GM23338 (cell line): Measurements from ENCODE around the gene FCRL1. TPM values are rescaled to one million over a fixed set of nuclear protein-coding genes. Genes with fewer than 3 reads are reported as not detected.

Experiments used
- CREB1 ChIP-seq: fragments of 250-450 bp; sonication (Bioruptor Pico); IDR thresholded peaks from 2 replicates; pipeline ENCODE4 v1.5.0; 2020; ENCODE audit warnings: low read depth, mild to moderate bottlenecking, moderate library complexity
- EZH2 ChIP-seq: fragments of 200-600 bp; sonication (generic); IDR thresholded peaks from one replicate; pipeline ENCODE4 v1.8.0; 2017; ENCODE audit warnings: antibody characterized with exemption, mild to moderate bottlenecking, low read depth; ENCODE audit not compliant: unreplicated experiment
- EZH2phosphoT487 ChIP-seq: fragments of 200-600 bp; sonication (generic); IDR thresholded peaks from one replicate; pipeline ENCODE4 v1.8.1; 2018; ENCODE audit warnings: antibody characterized with exemption; ENCODE audit not compliant: unreplicated experiment
- REST ChIP-seq: IDR thresholded peaks from one replicate; pipeline ENCODE4 v1.6.1; 2018; ENCODE audit warnings: antibody characterized with exemption; ENCODE audit not compliant: unreplicated experiment
- ZNF462 ChIP-seq: fragments of 250-450 bp; sonication (Bioruptor Pico); IDR thresholded peaks from 2 replicates; pipeline ENCODE4 v1.5.0; 2020; ENCODE audit warnings: mild to moderate bottlenecking, moderate library complexity
- polyA plus RNA-seq: library from polyadenylated mRNA; unstranded; fragments of >200 nt; fragmentation: Nextera tagmentation; extraction: Ambion mirVana; gene quantifications from 2 replicates; pipeline ENCODE4 v1.2.1, GENCODE V29; 2016
- total RNA-seq: library from RNA; depleted of rRNA; stranded (reverse); fragments of >200 nt; shearing (Covaris generic); gene quantifications from 2 replicates; pipeline ENCODE4 v1.2.3, GENCODE V29; 2014

The FCRL1 gene
- total and polyA plus RNA-seq, 2 experiments from 2014 or later: not detected

GRCh38 chr1:157849229-157849875 is 29.4 kb upstream of the FCRL1 start (continued):
- TF ChIP-seq ZNF462 (CRISPR knock-in tag) (no peak), EZH2 (no peak), EZH2phosphoT487 (no peak), REST (no peak), CREB1 (CRISPR knock-in tag) (no peak)
